Sigmoid colon (tissue), 4 donors: ENCODE data around the gene C1QL2.

Experiments
- CTCF ChIP-seq, 4 experiments: fragments of 450-650 bp in 3 of 4; fragments of 200-600 bp in 1 of 4; IDR thresholded peaks; one replicate each; pipeline ENCODE4 v1.5.1; 2016 to 2019; ENCODE audit warnings: antibody characterized with exemption in 4 of 4, mild to moderate bottlenecking in 3 of 4, moderate library complexity in 2 of 4
- EP300 ChIP-seq, 4 donors: sonication (generic); formaldehyde crosslinking; IDR thresholded peaks; one replicate each; pipeline ENCODE4 v1.6.1; 2017; ENCODE audit warnings: antibody characterized with exemption in 4 of 4
- POLR2A ChIP-seq, 2 donors: fragments of 450-650 bp; IDR thresholded peaks; one replicate each; pipeline ENCODE4 v1.6.1; 2016; ENCODE audit warnings: antibody characterized with exemption in 2 of 2, mild to moderate bottlenecking in 2 of 2, moderate library complexity in 2 of 2

- TF ChIP-seq CTCF (IDR thresholded peaks at IDR 0.05) (no peak), POLR2A (IDR thresholded peaks at IDR 0.05) (no peak), EP300 (IDR thresholded peaks at IDR 0.05) (no peak)
Observed at GRCh38 chr2:119177838-119178190, 19.3 kb upstream of the C1QL2 start.
